ENCODE results near the gene ICAM1.

The ICAM1 gene

DNA sequence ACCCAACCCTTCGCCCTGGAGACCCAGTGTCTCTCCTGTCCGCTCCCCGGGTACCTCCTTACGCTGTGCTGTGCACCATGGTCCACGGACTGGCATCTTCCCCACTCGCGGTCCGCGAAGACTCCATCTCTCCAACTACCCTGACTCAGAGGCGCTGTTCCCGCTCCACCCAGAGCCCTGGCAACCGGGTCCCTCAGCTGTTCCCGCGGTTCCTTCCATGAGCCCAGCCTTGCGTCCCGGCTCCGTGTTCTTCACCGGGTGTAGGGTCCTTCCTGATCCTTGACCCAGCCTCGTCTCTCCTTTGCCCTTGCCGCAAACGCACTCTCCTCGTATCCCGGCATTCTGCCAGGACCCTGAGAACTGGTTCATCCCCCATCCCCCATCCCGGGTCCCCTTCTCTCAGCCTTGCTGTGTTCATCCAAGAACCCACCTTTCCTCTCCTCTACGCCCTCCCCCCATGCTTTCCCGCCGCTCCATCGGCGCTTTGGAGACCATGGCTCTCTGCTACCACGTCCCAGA, 19.5 kb downstream of the ICAM1 start:
- intact Hi-C loops (cut with DNase I): no loop called here
- DNase-seq: peak in 3 of 10 donors; percentile 22 to 87 (median 80)

DNA sequence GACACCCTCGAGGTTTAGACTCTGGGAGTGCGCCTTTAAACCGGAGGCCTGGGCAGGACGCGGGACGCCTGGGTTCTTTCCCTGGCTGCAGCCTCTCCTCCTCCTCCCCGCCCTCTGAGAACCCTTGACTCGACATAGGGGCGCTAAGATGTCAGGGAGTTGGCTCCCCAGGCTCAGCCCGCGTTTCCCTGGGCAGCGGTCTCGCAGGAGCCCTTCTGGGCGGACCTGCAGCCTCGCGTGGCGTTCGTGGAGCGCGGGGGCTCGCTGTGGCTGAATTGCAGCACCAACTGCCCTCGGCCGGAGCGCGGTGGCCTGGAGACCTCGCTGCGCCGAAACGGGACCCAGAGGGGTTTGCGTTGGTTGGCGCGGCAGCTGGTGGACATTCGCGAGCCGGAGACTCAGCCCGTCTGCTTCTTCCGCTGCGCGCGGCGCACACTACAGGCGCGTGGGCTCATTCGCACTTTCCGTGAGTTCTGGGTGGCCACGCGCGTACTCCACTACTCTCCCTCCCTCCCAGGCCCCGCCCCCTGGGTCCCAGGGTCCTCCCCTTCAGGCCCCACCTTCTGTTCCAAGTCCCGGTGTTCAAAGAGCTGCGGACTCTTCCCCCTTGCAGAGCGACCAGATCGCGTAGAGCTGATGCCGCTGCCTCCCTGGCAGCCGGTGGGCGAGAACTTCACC, 20.1 kb downstream of the ICAM1 start:
- intact Hi-C loops (cut with DNase I): no loop called here
- peak in 6 of 10 donors; percentile 53 to 94 (median 75) for DNase-seq

- intact Hi-C loops (cut with DNase I): no loop called here
- no peak for DNase-seq
These were observed 20.8 kb downstream of the ICAM1 start for GRCh38 chr19:10291554-10292205.

DNA sequence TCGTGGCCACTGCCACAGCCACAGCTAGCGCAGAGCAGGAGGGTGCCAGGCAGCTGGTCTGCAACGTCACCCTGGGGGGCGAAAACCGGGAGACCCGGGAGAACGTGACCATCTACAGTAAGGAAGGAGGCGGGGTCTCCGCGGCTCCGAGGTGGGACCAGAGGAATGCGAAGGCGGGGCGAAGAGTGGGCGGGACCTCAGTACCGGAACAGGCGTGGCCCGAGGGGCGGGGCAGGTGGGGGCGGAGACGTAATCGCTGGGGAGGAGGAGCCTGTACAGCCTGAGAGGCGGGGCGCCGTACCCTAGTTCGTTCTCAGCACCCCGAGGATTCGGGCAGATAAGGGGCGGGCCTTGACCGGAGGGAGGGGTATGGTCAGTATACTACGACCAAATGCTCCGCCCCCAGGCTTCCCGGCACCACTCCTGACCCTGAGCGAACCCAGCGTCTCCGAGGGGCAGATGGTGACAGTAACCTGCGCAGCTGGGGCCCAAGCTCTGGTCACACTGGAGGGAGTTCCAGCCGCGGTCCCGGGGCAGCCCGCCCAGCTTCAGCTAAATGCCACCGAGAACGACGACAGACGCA, 21.4 kb downstream of the ICAM1 start:
- intact Hi-C loops (cut with DNase I): no loop called here
- DNase-seq: peak in 8 of 10 donors; percentile 43 to 95 (median 65)

GRCh38 chr19:10292789-10293636, 22.1 kb downstream of the ICAM1 start:
- intact Hi-C loops (cut with DNase I): no loop called here

DNA sequence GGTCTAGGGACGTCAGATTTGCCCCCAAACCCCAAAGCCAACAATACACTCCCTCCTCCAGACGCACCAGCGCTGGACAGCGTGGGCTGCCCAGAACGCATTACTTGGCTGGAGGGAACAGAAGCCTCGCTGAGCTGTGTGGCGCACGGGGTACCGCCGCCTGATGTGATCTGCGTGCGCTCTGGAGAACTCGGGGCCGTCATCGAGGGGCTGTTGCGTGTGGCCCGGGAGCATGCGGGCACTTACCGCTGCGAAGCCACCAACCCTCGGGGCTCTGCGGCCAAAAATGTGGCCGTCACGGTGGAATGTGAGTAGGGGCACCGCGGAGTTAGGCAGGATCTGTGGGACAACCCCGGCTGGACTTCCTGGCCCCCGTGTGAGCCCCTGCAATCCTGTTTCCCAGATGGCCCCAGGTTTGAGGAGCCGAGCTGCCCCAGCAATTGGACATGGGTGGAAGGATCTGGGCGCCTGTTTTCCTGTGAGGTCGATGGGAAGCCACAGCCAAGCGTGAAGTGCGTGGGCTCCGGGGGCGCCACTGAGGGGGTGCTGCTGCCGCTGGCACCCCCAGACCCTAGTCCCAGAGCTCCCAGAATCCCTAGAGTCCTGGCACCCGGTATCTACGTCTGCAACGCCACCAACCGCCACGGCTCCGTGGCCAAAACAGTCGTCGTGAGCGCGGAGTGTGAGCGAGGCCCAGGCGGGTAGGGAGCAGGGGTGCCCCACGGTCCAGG, 22.9 kb downstream of the ICAM1 start:
- peak in 1 of 10 donors; percentile 68 for DNase-seq
- intact Hi-C loops (cut with DNase I): no loop called here

More at GRCh38 chr19:10292789-10293636, 22.1 kb downstream of the ICAM1 start:
- DNase-seq: peak in 1 of 10 donors; percentile 62

DNA sequence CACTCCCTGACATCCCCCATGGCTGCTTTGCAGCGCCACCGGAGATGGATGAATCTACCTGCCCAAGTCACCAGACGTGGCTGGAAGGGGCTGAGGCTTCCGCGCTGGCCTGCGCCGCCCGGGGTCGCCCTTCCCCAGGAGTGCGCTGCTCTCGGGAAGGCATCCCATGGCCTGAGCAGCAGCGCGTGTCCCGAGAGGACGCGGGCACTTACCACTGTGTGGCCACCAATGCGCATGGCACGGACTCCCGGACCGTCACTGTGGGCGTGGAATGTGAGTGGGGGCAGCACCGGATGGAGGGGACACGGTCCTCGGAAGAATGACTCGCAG, 23.4 kb downstream of the ICAM1 start:
- DNase-seq: no peak
- intact Hi-C loops (cut with DNase I): no loop called here

DNA sequence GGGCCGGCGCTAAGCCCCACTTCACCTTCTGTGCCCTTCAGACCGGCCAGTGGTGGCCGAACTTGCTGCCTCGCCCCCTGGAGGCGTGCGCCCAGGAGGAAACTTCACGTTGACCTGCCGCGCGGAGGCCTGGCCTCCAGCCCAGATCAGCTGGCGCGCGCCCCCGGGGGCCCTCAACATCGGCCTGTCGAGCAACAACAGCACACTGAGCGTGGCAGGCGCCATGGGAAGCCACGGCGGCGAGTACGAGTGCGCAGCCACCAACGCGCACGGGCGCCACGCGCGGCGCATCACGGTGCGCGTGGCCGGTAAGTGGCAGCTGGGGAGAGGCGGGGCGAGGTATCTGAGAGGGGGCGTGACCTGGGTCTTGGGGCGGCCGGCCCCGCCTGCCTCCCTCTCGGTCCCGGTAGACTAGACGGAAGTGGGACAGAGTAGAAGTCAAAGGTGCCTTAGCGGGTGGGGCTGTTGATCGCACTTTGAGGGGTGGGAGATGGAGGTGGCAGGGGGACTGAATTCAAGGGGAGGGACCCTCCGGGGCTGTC, 24.5 kb downstream of the ICAM1 start:
- intact Hi-C loops (cut with DNase I): no loop called here
- peak in 1 of 10 donors; percentile 84 for DNase-seq

DNA sequence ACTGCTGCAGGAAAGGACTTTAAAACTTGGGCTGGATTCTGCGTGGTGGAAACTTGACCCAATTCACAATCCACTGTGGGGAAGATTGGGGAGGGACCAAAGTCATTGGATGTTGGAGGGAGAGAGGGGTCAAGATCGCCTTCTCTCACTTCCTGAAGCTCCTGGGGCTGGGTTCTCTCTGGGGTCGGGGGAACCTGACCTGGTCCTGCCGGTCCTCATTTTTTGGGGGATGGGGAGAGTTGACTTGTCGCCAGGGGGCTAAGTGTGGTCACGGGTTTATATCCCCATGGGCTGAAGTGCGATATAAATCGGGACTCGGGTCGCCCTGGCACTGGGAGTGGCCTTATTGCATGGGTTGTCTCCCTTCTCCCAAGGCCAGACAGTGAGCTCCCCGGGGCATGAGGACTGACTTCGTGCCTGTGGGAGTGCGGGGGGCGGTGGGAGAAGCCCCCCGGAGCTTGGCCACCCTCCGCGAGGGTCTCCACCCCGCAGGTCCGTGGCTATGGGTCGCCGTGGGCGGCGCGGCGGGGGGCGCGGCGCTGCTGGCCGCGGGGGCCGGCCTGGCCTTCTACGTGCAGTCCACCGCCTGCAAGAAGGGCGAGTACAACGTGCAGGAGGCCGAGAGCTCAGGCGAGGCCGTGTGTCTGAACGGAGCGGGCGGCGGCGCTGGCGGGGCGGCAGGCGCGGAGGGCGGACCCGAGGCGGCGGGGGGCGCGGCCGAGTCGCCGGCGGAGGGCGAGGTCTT, 25.1 kb downstream of the ICAM1 start:
- intact Hi-C loops (cut with DNase I): no loop called here
- no peak for DNase-seq

- DNase-seq: peak in 4 of 10 donors; percentile 36 to 93 (median 66)
- intact Hi-C loops (cut with DNase I): no loop called here
These were observed 28.9 kb downstream of the ICAM1 start for GRCh38 chr19:10299545-10300458.

- intact Hi-C loops (cut with DNase I): no loop called here
- peak in 9 of 10 donors; percentile 44 to 95 (median 70) for DNase-seq
These were observed 34.4 kb downstream of the ICAM1 start for GRCh38 chr19:10305139-10305806.

DNA sequence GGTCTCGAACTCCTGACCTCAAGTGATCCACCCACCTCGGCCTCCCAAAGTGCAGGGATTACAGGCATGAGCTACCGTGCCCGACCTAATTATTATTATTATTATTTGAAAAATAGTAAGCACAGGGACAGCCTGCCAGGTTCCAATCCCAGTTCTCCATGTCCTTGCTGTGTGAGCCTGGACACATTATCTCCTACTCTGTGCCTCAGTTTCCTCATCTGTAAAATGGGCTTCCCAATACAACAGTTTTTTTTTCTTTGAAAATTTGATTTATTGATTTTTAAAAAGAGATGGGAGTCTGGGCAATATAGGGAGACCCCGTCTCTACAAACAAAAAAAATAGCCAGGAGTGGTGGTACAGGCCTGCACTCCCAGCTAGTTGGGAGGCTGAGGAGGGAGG, 35.4 kb downstream of the ICAM1 start:
- intact Hi-C loops (cut with DNase I): no loop called here
- no peak for DNase-seq

- DNase-seq: no peak
- intact Hi-C loops (cut with DNase I): no loop called here
These were observed 38.5 kb downstream of the ICAM1 start, which contains the start of gene ZGLP1 for GRCh38 chr19:10309423-10309822. ZGLP1 (minus strand) TSS chr19:10309815.

GRCh38 chr19:10315335-10316214, 44.7 kb downstream of the ICAM1 start, which contains the start of gene FDX2:
FDX2 (minus strand) TSS chr19:10316015; CDS start chr19:10315996, 19 bp downstream.
- DNase-seq: peak; percentile 84 to 98 (median 92)
- intact Hi-C loops (cut with DNase I): loop anchor here (2.0 kb wide), 1 partner anchor 65 kb away; the partner anchor contains the start of gene TYK2

DNA sequence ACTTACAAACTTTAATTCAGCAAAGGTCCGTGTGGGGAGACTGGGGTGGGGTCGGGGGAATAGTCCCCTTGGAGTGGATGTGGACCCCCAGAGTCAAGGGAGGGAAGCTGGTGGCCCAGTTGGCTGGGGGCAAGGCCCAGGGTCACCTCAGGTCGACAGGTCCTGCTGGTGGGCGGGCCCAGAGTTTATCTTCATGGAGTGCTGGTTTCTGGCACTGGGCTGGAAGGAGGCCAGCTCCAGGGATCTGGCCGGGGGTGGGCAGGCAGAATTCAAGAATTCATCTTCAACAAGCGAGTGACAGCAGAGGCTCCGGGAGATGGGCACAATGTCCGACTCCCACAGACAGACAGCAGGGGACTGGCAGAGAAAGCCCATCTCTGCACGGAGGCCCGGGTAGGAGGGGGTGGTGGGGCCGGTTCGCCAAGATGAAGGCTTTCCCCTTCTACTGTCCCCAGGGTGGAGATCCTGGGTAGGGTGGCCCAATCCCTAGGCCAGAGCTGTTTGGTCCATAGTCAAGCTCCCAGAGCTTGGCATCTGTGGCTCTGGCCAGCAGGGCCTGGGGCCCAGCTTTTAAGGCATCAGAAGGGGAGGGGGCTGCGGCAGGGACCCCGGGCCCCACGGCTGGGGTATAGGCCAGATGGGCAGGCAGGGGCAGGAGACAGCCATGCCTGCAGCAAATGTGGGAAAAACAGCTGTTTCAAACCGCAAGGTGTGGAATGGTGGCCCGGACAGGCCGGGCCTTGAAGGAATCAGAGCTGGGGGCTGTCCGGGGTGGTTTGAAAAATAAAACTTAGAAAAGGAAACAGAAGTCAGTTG, 45.5 kb downstream of the ICAM1 start:
- no peak for DNase-seq
- intact Hi-C loops (cut with DNase I): no loop called here
